GM18861 (cell line): ENCODE results near the gene XRCC4.
A peak's percentile ranks its signal among the peaks of the same experiment; 100 is the strongest.

Source experiments
- ATAC-seq: cut with Tn5 transposase; IDR thresholded peaks from one replicate; pipeline ENCODE4 v1.9.1; 2021; ENCODE audit not compliant: unreplicated experiment

XRCC4 gene

GRCh38 chr5:83069096-83069799 is 8.1 kb upstream of the XRCC4 start:
- no peak for ATAC-seq

- ATAC-seq: no peak
Measured at GRCh38 chr5:83071286-83072051, 5.9 kb upstream of the XRCC4 start.

GRCh38 chr5:83072966-83073365 is 4.4 kb upstream of the XRCC4 start:
- ATAC-seq: no peak

GRCh38 chr5:83077662-83078261 is 415 bp downstream of the XRCC4 start:
- ATAC-seq: peak; percentile 1

- no peak for ATAC-seq
Measured at GRCh38 chr5:83082750-83083149, 5.4 kb downstream of the XRCC4 start.

- ATAC-seq: no peak
Measured at GRCh38 chr5:83084336-83084735, 7.0 kb downstream of the XRCC4 start.

GRCh38 chr5:83085106-83085505 is 7.8 kb downstream of the XRCC4 start:
- no peak for ATAC-seq

GRCh38 chr5:83090169-83090568 is 12.8 kb downstream of the XRCC4 start:
- ATAC-seq: no peak

GRCh38 chr5:83092619-83093018 is 15.3 kb downstream of the XRCC4 start:
- ATAC-seq: no peak

GRCh38 chr5:83093692-83094091 is 16.3 kb downstream of the XRCC4 start:
- ATAC-seq: no peak

GRCh38 chr5:83095163-83095956 is 18.0 kb downstream of the XRCC4 start:
- no peak for ATAC-seq

- no peak for ATAC-seq
Measured at GRCh38 chr5:83095957-83096539, 18.7 kb downstream of the XRCC4 start.

GRCh38 chr5:83096660-83097339 is 19.5 kb downstream of the XRCC4 start:
- ATAC-seq: no peak

GRCh38 chr5:83097689-83098231 is 20.4 kb downstream of the XRCC4 start:
- ATAC-seq: no peak

GRCh38 chr5:83099001-83099400 is 21.7 kb downstream of the XRCC4 start:
- ATAC-seq: no peak

- ATAC-seq: no peak
Measured at GRCh38 chr5:83099445-83099844, 22.1 kb downstream of the XRCC4 start.

- ATAC-seq: no peak
Measured at GRCh38 chr5:83101514-83101913, 24.2 kb downstream of the XRCC4 start.

- ATAC-seq: no peak
Measured at GRCh38 chr5:83102364-83102980, 25.1 kb downstream of the XRCC4 start.

GRCh38 chr5:83104021-83104420 is 26.7 kb downstream of the XRCC4 start:
- ATAC-seq: no peak
